HG02981 (cell line): ENCODE data around the gene ZNF367.

Experiments used
- ATAC-seq: cut with Tn5 transposase; IDR thresholded peaks from one replicate; pipeline ENCODE4 v1.9.1; 2021; ENCODE audit warnings: mild to moderate bottlenecking, moderate library complexity; ENCODE audit not compliant: unreplicated experiment

Gene ZNF367

DNA sequence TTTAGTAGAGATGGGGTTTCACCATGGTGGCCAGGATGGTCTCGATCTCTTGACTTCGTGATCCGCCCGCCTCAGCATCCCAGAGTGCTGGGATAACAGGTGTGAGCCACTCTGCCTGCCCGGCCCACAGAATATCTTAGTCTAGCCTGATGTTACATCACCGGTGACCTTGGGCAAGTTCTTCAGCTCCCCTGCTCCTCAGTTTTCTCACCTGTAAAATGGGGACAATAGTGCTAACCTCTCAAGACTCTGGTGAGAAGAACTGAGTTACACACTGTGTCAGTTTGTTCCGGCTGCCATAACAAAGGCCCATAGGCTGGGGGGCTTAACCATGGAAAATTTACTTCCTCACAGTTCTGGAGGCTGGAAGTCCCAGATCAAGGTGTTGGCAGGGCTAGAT is 19.3 kb upstream of the ZNF367 start:
- no peak for ATAC-seq

DNA sequence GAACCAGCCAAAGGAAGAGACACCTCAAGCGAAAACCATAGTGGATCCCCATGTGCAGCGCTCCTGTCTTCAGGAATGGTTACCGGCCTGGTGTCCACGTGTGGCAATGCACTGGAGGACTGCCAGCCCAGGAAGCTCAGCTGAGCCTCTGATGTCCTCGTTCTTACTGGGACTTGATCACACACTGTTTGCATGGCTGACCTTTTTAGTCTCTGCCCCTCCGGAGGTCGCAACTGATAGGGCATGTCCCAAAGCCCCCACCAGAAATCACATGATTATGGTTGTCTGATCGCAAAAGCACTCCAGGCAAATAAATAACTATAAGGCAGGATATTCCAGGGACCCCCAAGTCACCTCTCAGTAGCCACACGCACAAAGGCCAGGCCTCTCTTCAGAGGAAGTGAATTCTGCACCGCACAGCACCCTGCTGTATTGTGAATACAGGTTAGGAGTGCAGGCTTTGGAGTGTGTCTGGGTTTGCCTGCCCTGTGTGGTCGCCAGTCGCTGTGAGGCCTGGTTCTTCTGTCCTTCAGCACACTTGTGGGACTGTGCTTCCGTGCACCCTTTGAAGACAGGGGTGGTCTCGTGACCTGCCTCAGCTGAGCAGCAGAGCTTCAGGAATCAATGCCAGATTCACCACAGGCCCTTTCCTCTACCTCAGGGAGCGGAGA is 18.4 kb upstream of the ZNF367 start:
- ATAC-seq, result no peak

DNA sequence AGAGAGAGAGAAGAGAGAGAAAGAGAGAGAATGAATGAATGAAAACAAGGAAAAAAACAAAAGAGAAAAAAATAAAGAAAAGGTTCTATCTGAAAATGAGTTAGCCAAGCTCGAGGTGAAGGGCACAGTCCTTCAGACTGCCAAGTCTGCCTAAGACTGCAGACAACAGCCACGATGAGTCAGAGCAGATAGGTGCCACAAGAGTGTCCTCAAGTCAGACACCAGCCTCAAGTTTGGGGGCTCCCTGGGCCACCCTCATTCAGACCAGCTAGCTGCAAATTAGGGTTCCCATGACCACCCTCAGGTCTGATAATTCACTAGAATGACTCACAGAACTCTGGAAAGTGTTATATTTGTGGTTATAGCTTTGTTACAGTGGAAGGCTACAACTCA is 17.9 kb upstream of the ZNF367 start:
- no peak for ATAC-seq

DNA sequence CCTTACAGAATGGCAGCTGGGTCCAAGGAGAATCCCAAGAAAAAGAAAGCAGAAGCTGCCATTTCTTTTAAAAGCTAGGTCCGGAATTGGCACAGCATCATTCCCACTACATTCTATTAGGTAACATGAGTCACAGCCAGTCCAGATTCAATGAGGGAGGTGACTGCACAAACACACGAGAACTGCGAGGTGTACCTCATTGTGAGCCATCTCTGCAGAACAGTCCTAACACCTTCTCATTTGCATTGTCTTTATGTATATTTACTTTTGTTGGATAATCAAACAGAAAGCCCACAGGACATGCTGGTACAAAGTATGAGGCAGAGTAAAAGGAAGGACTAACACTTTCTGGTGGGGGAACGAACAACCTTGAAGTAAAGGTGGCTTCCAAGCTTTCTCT is 17.2 kb upstream of the ZNF367 start:
- no peak for ATAC-seq

DNA sequence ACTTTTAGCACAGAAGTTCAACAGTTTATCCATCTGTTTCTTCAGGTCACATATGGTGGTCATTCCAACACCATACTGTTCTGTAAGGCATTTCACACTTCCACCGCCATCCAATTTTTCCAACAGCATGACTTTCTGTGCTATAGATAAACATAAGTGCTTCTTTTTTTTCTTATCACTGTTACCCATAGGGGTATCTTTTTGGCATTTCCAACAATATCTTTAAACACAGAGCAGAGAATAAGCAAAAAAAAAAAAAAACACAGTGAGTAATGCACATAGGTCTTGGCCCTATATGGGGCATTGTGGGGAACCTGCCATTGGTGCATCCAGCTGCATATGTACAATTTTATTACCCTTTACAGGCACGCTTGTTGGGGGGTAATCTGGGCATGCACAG is 12.2 kb upstream of the ZNF367 start:
- no peak for ATAC-seq

DNA sequence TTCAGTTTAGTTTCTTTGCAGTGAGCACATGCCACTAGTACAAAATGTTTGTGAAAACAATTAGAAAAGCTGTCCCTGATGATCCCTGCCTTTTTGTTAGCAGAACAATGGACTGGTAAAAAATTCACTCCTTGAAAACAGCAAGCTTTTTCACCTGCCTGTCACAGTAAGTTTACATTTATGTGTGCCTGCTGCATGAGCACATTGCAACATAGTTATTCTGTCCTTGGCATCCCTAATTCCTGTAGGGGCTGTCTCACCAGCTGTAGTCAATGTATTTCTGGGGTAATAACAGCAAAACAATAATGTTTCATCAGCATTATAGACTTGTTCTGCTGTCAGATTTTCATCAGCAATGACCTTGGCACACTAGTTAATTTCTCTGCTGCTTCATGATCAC is 11.6 kb upstream of the ZNF367 start:
- ATAC-seq, result no peak

DNA sequence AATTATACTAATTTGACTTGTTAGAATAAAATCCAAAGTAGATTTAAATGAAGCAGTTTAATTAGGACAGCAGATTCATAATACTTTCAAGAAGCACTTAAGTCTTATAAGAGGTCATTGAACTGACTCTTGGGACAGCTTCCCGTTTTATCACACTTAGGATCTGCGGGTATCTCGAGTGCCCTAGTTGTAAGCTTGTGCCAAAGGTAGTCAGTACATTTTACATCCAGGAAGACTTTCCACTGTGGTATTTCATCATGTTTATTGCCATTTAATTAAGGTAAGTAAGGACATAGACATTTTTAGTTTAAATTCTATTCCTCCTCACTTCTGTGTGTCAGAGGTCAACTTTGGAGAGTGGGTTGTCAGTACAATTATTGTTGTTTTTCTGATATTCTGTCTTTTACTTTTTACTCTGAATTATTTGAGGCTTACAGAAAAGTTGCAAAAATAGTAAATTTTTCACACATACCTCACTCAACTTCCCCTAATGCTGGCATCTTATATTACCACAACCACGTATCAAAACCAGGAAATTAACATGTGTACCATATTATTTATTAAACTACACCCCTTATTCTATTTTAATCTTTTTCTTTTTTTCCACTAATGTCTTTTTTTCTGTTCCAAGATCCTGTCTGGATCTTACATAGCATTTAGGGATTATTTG is 7.5 kb upstream of the ZNF367 start:
- no peak for ATAC-seq

DNA sequence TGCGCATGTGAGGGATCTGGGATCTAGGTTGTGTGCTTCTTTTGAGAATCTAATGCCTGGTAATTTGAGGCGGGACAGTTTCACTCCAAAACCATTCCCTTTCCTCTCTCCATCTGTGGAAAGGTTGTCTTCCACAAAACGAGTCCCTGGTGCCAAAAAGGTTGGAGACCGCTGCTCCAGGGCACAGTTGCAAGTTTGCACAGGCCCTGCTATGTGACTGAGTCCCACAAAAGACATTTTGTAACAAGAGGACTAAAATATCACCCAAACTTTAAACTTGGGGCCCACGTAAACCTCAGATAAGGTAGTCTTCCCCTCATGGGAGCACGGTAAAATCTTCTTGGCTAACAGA is 5.8 kb upstream of the ZNF367 start:
- ATAC-seq, result no peak

DNA sequence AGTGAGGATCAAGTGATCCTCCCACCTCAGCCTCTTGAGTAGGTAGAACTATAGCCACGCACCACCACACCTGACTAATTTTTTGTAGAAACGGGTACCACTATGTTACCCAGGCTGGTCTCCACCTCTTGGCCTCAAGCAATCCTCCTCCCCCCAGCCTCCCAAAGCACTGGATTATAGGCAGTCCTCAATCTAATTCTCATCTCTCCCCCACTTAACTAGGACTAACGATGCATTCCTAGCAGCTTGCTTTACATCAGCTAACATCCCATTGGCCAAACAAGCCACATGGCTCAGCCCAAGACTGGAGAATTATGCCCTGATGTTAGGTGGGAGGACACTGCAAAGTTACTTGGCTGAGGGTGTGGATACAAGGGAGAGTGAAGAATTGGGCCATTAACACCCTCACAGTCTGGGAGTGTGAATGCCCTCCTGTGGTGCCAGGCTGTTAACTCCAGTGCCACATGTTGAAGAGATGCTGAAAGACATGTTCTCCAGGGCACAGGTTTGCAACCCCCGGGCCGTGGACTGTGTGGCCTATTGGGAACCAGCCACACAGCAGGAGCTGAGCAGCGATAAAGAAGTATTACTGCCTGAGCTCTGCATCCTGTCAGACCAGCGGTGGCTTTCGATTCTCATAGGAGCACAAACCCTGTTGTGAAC is 5.3 kb upstream of the ZNF367 start:
- no peak for ATAC-seq

DNA sequence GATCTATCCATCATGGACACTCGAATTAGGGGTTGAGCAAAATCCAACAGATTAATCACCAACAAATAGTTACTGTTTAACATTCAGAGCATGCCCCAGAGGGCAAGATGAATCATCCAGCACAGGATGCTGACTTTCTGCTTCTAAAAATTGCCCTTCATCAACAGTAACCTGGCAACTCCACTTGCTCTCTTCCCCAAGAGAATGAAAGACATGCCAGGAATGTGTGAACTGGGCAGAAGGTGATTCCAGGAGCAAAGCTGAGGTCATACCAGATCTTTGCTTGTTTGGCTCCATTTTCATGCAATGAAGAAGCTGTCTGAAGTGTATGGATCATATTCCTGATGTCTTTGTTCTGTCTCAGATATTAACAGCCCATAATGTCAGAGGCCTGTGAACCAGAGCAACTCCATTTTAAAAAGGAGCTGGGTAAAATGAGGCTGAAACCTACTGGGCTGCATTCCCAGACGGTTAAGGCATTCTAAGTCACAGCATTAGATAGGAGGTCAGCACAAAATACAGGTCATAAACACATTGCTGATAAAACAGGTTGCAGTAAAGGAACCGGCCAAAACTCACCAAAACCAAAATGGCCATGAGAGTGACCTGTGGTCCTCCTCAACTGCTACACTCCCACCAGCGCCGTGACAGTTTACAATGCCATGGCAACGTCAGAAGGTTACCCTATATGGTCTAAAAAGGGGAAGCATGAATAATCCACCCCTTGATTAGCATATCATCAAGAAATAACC is 2.5 kb upstream of the ZNF367 start:
- ATAC-seq, result no peak

DNA sequence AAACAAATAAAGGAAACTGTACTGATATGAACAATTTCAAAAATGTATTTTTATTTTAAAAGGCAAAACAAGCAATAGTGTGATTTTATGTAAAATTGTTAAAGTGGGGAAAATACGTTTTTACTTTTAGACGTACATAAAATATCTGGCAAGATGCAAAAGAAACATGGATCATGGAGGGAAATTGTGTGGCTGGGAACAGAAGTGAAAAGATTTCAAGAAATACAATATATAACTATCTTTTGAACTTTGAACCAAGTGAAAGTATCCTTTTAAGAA is 1.5 kb upstream of the ZNF367 start:
- ATAC-seq, result no peak

DNA sequence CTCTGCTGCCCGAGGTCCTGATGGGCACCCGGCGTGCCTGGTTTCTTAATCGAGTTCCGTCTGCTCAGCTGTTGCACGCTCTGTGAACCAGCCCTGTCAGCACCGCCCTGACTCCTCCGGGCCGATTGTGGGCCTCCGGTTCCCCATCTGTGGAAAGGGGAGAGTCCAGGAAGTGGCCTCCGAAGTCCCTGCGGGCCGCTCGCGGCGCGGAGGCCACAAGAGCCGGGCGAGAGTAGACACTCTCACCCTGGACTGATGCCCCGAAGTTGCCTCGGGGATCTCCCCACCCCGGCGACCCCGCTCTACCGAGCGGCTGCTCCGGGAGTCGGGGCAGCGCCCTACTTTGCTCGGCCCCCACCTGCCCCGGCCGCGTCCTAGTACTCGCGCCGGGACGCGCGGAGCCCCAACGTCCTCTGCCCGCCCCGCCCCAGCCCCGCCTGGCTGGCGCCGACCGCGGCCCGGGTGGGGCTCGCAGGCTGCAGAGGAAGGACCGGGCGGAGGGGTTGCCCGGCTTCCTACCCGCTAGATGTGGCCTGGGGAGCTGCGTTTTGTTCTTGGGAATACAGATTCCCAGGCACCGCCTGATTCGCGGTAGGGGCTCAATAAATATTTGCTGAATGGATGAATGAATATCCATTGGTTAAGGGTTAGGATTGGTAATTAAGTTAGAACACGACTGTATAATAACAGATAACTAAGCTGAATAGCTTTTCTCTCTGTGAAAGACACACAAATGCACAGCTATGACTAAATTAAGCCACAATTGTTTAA is 935 bp upstream of the ZNF367 start:
- ATAC-seq, result peak; percentile 29

DNA sequence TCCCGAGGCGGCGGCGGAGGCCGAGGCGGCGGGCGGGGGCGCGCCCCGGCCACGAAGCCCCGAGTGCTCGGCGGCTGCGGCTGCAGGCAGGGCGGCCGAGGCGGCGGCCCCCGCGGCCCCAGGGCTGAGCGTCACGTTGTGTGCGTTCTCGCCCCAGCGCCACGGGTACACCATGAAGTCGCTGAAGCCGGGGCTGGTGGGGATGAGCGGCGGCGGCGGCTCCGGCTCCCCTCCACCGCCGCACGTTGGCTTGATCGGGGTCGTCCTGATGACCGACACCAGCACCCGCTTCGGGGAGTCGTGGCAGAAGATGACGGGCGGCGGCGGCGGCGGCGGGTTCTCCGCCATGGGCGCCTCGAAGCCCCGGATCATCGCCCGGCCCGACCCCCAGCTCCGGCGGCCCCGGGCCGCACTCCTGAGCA is 498 bp downstream of the ZNF367 start:
- ATAC-seq, result no peak

DNA sequence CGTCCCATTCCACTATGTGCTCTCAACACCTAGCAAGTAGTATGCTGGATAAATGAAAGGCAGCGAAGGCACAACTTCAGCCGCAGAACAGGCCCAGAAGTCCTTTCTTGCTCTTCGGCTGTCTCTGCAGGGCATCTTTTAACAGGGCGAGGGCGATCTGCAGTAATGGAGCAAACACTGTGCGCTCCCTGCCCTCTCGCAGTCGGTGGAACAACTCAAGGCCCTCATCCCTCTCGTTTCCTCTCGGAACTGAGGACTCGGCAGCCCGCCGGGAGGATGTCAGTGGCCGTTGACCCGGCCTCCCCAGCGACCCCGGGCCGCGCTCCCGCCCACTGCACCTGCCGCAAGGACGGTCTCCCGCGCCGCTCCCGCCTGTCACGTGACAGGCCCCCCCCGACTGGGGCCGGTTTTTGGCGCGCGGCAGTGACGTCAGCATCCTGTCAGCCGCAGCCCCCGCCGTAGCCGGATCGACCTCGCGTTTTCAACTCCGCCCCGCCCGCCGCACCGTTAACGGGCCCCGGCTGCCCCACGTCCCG is 1.1 kb downstream of the ZNF367 start:
- ATAC-seq, result peak; percentile 16

DNA sequence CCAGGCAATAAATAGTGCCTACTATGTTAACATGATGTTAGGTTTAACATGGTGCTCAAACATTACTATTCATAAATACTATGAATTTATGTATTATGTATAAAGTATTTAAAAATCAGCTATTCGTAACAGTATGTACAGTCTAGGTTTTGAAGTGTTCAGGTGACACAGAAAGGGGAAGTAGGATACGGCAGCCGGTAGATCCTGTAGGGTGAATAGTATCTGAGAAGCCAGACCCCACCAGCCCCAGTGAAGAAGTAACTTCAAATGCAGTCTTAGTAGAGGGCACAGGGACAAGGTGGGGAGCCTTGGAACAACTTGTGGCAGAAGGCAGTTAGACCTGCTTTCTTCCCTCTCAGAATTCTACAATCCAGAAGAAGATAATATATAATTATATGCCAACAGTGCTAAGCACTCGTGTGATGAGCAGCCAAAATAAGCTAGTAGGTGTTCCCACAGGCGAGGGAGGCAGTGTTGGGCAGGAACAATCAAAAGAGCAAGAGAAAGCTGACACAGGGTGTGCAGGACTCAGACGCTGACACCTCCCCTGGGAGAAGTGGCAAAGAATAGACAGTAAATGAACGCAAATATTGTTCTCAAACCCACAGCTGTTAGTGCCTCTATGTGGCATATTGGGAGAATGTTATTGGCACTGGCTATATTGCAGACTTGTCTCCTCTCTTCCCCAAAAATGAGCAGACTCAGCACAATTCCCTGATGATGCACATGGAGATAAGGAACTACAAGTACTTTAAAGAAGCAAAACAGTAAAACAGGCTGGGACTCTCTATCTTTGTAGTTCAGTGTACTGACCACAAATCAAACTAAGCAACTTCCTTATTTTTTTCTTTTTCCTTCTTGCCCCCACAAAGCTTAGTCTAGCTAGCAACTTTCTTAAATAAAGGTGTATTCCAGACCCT is 4.6 kb downstream of the ZNF367 start:
- ATAC-seq, result peak; percentile 28

DNA sequence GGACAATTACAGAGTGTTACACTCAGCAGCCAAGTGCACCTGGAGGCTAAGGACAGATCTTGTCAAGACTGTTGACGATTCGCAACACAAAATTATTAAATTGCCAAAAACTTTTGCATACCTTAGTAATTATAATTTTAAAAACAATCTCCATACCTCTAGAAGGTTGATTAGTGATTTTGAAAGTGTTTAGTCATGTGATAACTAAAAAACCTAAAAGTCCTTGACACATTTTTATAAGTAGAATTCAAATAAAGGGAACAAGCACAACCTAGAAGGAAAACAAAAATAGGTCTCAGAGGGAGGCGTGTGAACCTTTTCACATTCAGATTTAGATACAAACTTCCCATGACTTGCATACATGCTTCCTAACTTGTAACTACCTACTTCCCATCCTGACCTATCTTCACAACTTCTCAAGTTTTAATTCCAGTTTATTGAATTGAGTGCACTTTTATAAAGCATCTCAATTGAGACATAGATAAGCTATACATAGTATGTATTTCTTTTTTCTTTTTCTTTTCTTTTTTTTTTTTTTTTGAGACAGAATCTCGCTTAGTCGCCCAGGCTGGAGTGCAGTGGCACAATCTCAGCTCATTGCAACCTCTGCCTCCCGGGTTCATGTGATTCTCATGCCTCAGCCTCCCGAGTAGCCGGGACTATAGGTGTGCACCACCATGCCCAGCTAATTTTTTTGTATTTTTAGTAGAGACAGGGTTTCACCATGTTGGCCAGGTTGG is 5.8 kb downstream of the ZNF367 start:
- no peak for ATAC-seq

DNA sequence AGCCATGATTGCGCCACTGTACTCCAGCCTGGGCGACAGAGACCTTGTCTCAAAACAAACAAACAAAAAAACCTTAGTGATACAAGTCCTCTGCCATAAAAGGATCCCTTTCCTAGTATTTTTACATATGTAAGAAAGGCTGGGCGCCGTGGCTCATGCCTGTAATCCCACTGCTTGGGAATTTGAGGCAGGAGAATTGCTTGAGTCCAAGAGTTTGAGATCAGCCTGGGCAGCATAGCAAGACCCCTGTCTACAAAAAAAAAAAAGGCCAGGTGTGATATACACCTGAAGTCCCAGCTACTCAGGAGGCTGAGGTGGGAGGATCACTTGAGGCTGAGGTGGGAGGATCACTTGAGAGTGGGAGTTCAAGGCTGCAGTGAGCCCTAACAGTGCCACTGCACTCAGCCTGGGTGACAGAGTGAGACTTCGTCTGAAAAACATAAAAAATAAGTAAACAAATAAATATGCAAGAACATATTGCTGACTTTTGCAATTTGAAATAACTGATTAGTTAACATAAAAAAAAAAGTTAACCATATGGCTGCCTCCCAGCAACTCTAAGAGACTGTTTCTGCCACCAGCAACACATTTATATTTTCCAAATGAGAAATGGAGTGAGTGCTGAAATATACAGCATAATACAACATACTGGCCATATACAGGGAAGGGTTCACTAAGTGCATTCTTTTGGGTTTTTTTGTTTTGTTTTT is 6.9 kb downstream of the ZNF367 start:
- ATAC-seq, result no peak

DNA sequence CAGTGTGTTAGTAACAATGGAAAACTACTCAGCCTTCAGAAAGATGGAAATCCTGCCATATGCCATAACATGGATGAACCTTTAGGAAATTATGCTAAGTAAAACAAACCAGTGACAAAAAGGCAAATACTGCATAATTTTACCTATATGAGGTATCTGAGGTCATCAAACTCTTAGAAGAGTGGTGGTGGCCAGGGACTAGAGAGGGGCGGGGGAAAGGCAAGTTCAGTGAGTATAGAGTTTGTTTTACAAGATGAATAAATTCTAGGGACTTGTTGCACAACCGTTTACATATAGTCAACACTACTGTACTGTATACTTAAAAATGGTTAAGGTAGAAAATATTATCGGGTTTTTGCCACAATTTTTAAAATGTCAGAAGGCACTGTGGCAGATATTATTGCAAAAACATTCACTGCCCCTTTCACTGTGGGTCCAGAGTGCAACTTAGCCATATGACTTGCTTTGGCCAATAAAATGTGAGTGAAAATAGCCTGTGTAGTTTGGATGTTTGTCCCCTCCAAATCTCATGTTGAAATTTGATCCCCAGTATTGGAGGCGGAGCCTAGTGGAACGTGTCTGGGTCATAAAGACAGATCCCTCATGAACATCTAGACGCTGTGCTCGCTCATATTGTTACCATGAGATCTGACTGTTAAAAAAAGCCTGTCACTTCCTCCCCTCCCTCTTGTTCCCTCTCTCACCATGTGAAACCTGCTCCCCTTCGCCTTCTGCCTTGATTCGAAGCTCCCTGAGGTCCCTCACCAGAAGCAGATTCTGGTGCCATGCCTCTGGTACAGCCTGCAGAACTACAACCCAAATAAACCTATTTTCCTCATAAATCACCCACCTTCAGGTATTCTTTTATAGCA is 9.5 kb downstream of the ZNF367 start:
- ATAC-seq, result no peak
